ENCODE data around the gene RPRM.
"Not testable (repeated sequence)": the region's sequence is repeated elsewhere in the genome, so short reads cannot be mapped to it uniquely, and the experiment has no call there.

The RPRM gene

DNA sequence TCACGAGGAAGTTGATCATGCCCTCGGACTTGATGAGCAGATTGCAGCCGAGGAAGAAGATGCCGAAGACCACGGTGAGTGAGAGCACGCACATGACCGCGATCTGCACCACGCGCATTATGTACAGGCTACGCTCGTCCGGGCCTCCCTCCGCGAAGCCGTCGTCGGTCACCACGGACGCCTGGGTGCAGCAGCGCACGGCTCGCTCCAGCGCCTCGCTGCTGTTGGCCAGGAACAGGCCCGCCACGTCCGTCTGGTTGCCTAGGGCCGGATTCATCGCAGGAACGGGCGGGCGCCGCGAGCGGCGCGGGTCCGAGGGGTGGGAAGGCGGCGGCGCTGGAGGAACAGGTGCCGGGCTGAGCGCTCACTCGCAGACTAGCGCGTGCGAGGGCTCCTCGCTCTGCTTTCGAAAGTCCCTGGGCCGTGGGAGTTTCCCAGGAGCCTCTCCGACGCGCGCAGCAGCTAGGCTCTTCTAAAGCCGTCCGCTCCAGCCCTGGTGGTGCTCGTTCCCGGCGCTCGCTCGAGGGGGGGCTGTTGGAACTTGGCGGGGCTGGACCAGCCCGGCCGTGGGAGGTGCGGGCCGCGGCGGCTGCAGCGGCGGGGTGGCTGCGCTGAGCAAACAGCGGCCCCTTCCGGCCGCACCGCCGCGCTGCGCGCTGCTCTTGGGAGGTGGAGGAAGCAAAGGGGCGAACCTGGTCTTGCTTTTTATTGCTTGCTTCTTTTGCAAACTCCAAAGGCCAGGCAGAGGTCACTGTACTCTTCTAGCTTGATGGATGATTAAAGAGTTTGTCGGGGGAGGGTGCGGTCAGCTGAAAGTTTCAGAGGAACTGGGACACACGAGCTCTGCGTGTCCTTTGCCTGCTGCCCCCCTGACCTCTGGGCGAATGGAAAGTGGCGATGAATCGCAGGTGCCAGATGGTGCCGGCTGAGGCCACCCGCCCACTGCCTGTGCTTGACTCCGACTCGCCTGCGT, at the start of gene RPRM:
RPRM (minus strand) TSS at position 474 of the 973 bp plus-strand sequence; CDS start at position 277, 197 bp downstream.
- H3K27me3 ChIP-seq (replicated peaks; ENCODE audit: control insufficient read depth, insufficient read depth, low read length) = peaks cover 6% of the 10 kb centered on the region; the same call in 1 of the 2 replicates

DNA sequence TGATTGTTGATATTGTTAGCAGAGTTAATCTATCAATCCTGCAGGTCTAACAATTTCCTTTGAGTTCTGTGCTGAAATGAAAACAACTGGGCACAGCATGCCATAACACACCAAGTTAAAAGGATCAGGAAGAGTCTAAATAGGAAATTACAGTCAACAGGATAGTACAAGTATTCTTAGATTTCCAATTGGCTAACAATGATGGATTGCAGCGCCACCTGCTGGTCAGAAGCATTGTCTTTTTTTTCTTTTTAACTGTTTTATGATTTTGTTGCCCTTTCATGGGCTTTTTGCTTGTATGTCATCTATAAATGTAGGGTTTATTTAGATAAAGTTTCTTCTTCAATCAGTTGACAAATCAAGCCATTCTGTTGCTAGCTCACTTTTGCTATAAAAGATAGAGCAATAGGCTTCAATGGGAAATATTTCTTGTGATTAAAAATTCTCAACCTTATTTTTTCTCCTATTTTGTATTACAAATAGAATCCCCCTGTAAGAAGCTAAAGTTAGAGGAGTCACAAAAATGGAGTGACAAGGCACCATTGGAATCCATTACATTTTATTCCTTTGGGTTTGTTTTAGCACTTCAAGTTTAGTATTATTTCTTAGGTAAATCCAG, 40.8 kb upstream of the RPRM start:
- no peaks in the 10 kb centered on the region for H3K36me3 ChIP-seq (ENCODE audit: control insufficient read depth, insufficient read depth, low read length)
- no peaks in the 10 kb centered on the region for H3K27me3 ChIP-seq (replicated peaks; ENCODE audit: control insufficient read depth, insufficient read depth, low read length)
- no peak for DNase-seq (ENCODE audit: extremely low read depth, insufficient read length)
- TF ChIP-seq, protein P1, sequence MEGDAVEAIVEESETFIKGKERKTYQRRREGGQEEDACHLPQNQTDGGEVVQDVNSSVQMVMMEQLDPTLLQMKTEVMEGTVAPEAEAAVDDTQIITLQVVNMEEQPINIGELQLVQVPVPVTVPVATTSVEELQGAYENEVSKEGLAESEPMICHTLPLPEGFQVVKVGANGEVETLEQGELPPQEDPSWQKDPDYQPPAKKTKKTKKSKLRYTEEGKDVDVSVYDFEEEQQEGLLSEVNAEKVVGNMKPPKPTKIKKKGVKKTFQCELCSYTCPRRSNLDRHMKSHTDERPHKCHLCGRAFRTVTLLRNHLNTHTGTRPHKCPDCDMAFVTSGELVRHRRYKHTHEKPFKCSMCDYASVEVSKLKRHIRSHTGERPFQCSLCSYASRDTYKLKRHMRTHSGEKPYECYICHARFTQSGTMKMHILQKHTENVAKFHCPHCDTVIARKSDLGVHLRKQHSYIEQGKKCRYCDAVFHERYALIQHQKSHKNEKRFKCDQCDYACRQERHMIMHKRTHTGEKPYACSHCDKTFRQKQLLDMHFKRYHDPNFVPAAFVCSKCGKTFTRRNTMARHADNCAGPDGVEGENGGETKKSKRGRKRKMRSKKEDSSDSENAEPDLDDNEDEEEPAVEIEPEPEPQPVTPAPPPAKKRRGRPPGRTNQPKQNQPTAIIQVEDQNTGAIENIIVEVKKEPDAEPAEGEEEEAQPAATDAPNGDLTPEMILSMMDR (IDR thresholded peaks at IDR 0.05; ENCODE audit: insufficient read depth, low read length, poor library complexity, severe bottlenecking) = peak; percentile 67
- no peak overlapping the region for H3K4me3 ChIP-seq (replicated peaks; ENCODE audit: low read depth, low read length)

More for the DNA sequence above, at the start of gene RPRM:
- TF ChIP-seq, protein P1 (IDR thresholded peaks at IDR 0.05; ENCODE audit: insufficient read depth, low read length, poor library complexity, severe bottlenecking) = peak; percentile 70
- no peaks in the 10 kb centered on the region for H3K36me3 ChIP-seq (ENCODE audit: control insufficient read depth, insufficient read depth, low read length)
- peak within 1 kb of the TSS; percentile 37 for H3K4me3 ChIP-seq (replicated peaks; ENCODE audit: low read depth, low read length)
- DNase-seq (ENCODE audit: extremely low read depth, insufficient read length) = peak; percentile 65

DNA sequence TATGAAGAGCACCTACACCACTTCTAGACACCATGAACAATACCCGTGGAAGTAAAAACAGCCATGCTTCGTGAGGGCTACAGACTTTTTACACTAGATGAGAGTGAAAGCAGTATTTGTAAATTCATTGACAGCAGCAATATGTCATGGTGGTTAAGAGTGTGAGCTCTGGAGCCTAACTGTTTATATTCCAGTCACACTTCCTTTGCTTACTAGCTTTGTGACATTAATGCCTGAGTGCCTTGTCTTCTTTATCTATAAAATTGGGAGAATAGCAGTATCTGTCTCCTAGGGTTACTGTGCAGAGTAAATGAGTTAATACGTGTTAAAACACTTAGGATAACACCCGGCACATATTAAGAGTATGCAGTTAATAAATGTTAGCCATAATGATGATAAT, 33.8 kb upstream of the RPRM start:
- TF ChIP-seq, protein P1 (IDR thresholded peaks at IDR 0.05; ENCODE audit: insufficient read depth, low read length, poor library complexity, severe bottlenecking) = no peak
- no peak for DNase-seq (ENCODE audit: extremely low read depth, insufficient read length)
- Histone ChIP-seq H3K4me3 (replicated peaks; ENCODE audit: low read depth, low read length) (no peak overlapping the region), H3K27me3 (replicated peaks; ENCODE audit: control insufficient read depth, insufficient read depth, low read length) (no peaks in the 10 kb centered on the region), H3K36me3 (ENCODE audit: control insufficient read depth, insufficient read depth, low read length) (no peaks in the 10 kb centered on the region)

DNA sequence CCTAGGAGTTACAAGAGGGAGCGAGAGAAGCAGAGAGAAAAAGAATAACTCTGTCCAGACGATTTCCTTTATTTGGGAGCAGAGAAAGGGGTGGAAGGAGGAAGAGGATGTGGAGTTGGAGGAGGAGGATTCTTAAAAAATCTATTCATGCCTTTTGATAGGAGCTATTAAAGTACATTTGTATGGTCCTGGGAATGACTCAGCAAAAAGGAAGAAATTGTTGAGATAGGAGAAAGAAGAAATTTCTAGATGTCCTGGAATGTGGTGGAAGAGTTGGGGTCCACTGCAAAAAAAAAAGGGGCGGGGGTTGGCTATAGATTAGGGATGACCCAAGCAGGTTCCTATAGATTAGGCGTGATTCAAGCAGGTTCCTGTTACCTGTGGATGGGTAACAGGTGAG, 32.4 kb upstream of the RPRM start:
- no peak for DNase-seq (ENCODE audit: extremely low read depth, insufficient read length)
- Histone ChIP-seq H3K27me3 (replicated peaks; ENCODE audit: control insufficient read depth, insufficient read depth, low read length) (no peaks in the 10 kb centered on the region), H3K4me3 (replicated peaks; ENCODE audit: low read depth, low read length) (no peak overlapping the region), H3K36me3 (ENCODE audit: control insufficient read depth, insufficient read depth, low read length) (no peaks in the 10 kb centered on the region)
- TF ChIP-seq, protein P1 (IDR thresholded peaks at IDR 0.05; ENCODE audit: insufficient read depth, low read length, poor library complexity, severe bottlenecking) = no peak

DNA sequence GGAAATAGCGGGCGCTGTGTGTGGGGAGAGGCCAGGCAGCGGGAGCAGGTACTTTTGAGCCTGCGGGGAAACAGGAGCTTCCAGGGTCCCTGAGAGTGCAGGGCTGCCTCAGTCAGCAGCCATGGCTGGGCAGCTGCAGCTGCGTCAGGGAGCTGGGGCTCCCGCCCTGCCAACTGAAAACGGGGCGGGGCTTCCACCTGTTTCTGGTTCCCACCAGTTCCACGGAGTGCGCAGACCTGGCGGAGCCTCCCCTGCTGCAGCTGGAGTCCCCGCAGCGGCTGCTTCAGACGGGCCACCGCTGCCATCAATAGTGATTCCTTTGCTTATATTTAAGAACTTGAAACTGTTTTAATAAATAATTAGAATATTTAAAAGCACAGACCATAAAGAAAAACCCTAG, 30.6 kb upstream of the RPRM start:
- no peak overlapping the region for H3K4me3 ChIP-seq (replicated peaks; ENCODE audit: low read depth, low read length)
- TF ChIP-seq, protein P1 (IDR thresholded peaks at IDR 0.05; ENCODE audit: insufficient read depth, low read length, poor library complexity, severe bottlenecking) = no peak
- no peaks in the 10 kb centered on the region for H3K27me3 ChIP-seq (replicated peaks; ENCODE audit: control insufficient read depth, insufficient read depth, low read length)
- no peak for DNase-seq (ENCODE audit: extremely low read depth, insufficient read length)
- H3K36me3 ChIP-seq (ENCODE audit: control insufficient read depth, insufficient read depth, low read length) = no peaks in the 10 kb centered on the region

DNA sequence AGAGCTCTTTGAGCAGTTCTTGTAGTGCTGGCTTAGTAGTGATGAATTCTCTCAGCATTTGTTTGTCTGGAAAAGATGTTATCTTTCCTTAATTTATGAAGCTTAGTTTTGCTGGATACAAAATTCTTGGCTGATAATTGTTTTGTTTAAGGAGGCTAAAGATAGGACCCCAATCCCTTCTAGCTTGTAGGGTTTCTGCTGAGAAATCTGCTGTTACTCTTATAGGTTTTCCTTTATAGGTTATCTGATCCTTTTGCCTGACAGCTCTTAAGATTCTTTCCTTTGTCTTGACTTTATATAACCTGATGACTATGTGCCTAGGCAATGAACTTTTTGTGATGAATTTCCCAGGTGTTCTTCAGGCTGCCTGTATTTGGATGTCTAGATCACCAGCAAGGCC, 27.9 kb upstream of the RPRM start:
- not testable (repeated sequence) for H3K36me3 ChIP-seq (ENCODE audit: control insufficient read depth, insufficient read depth, low read length); H3K27me3 ChIP-seq (replicated peaks; ENCODE audit: control insufficient read depth, insufficient read depth, low read length); DNase-seq (ENCODE audit: extremely low read depth, insufficient read length); H3K4me3 ChIP-seq (replicated peaks; ENCODE audit: low read depth, low read length)
